AG20443 (cell line): ENCODE data around the gene IL1RAP.
"Not testable (repeated sequence)": the region's sequence is repeated elsewhere in the genome, so short reads cannot be mapped to it uniquely, and the experiment has no call there.

ENCODE experiments used
- DNase-seq: peaks from one replicate; pipeline ENCODE4 v3.0.0; 2012; ENCODE audit warnings: low spot score, mixed read lengths

Gene IL1RAP

DNA sequence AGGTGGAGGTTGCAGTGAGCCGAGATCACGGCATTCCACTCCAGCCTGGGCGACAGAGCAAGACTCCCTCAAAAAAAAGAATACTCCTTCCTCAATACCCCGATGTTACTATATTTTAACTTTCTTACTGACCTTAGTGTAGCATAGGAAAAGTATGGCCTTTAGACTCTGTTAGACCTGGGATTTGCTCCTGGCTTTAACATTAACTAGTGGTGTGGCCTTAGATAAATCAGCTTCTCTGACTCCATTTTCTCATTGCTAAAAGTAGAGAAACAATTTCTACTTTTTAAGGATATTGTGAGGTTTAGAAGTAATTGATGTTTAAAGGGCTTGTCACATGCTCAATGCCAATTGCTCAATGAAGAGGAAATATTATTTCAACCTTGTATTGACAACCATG is 7.6 kb upstream of the IL1RAP start:
- no peak for DNase-seq

GRCh38 chr3:190512666-190513065 is 1.2 kb upstream of the IL1RAP start:
- DNase-seq = no peak

GRCh38 chr3:190514413-190515153 is 698 bp downstream of the IL1RAP start:
- peak; percentile 59 for DNase-seq

- no peak for DNase-seq
These were observed 2.5 kb downstream of the IL1RAP start for GRCh38 chr3:190516416-190516815.

DNA sequence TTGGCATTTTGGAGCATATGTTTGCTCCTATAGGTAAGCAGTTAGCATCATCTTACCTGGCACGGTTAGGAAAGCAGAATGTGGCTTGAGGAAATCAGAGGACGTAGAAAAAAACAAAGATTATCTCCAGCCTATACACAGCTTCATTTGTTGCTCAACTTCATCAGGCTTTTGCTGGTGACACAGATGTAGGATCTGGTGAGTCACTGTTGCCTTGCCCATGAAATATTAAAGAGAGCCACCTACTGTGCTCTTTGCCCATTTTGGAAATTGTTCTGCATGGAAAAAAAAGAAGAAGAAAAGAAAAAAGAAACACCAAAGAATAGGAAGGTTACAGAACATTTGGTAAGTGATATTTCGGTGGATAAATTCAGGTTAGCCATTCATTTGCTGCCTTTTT is 3.8 kb downstream of the IL1RAP start:
- DNase-seq = peak; percentile 55

- DNase-seq = not testable (repeated sequence)
These were observed 4.6 kb downstream of the IL1RAP start for GRCh38 chr3:190518531-190518930.

GRCh38 chr3:190519886-190520285 is 6.0 kb downstream of the IL1RAP start:
- DNase-seq = no peak

GRCh38 chr3:190521998-190522397 is 8.1 kb downstream of the IL1RAP start:
- no peak for DNase-seq

DNA sequence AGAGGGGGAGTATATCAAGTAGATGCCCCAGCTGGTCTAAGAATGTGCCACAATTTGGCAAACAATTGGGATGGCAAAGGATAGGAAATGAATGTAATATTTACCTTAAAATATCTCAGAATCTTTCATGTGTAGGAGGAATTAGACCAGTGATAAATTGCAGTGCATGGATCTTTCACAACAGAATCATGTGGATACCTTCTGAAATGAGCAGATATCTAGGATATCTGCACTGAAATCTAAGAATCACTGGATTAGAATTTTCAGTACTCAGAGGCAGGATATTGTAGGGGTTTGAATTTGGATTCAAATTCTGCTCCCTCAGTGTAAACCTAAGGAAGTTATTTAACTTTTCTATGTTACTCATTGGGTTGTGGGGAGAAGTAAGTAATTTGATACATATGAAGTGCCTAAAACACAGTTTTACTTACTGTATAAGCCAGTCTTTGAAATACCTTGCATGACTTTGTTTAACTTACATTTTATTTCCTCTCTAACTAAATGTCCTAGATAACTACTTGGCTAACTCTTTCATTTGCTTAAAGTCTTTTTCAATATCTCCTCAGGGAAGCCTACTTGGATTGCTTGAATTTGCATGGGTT is 8.8 kb downstream of the IL1RAP start:
- no peak for DNase-seq

DNA sequence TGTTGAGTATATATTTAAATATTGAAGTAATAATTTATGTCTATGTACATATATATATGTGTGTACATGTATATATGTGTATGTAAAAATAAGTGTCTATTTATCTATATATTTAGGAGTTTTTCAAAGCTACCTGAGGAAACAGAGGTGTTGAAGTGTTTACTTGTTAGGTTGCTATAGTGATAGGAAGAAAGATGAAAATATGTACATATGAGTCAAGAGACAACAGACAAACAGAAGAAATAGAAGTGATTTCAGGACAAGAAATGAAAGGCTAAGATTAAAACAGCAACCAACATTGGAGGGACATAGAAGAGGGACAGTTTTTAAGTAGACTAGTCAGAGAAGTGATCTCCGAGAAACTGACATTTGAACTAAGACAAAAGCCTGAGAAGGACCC is 11.1 kb downstream of the IL1RAP start:
- no peak for DNase-seq

DNA sequence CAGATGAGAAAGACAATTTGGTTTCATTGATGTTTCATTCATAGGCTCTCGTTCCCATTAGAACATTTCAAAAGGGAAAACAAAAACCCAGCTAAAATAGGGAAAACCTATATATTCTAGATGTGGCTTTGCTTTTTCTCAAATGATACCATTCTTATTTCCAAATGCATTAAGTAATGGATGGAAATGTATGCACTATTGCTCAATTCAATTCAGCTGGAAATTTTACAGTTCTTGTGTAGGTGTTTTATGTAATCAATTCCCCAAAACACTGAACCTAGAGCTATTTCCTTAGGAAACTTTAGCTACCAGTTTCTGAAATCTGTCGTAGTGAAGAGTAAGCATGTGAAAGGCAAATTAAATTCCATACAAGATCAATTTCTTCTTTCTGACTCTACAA is 11.7 kb downstream of the IL1RAP start:
- DNase-seq = no peak

DNA sequence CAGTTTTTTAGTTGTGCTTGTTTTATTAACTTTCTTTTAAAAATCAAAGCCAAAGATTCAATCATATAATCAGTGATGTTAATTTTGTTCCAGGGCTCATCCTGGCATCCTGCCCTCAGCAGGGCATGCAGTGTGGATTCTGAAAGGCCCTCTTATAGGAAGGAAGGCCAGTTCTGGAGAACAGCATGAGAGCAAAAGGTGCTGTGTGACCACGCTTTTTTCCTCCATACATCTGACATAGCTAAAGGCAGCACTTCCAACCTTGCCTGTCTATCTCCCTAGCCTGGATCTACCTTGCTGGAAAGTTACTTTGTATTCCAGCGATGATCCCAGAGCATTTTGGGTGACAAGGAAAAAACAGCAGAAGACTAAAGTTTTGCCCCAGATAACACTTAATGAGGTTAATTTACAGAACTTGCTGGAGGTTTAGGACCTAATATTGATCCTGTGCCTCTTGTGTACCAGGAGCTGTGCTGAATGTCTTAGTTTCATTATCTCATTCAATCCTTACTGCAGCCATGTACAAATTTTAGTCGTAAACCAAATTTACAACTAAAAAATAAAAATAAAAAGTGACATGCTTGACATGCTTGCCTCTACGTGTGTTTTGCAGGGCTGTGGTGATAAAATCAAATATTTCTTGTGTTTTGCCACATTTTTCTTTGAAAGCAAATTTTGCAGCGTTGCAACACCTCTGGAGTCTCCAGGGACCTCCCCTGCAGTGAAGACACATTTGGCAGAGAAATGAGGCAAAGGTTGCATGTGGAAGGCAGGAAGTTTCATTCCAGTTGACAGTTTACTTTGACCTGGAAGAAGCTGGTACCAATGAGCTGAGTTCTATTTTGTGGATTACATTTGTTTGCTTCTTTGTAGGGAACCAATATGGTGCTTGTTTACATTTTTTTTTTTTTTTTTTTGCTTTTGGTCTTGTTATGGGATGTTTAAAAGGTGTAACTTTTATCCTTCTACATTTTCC is 13.2 kb downstream of the IL1RAP start:
- peak; percentile 37 for DNase-seq

- no peak for DNase-seq
These were observed 14.8 kb downstream of the IL1RAP start for GRCh38 chr3:190528706-190529105.

DNA sequence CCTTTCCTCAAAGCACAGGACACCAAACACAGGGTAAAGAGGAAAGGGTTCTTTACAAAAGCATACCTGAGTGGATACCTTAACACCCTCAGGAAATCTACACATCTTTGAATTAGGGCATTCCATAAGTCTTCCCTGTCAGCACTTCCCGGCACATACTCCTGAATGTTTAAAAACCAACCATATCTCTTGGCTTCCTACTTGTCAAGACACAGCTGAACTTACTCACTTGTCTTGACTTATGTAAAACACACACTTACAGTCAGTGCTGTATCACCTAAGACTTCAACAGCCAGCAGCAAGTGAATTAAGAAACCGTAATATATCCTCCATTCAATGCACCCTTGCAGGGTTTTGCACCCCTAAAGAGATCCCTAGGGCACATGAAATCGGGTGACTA is 17.5 kb downstream of the IL1RAP start:
- no peak for DNase-seq

DNA sequence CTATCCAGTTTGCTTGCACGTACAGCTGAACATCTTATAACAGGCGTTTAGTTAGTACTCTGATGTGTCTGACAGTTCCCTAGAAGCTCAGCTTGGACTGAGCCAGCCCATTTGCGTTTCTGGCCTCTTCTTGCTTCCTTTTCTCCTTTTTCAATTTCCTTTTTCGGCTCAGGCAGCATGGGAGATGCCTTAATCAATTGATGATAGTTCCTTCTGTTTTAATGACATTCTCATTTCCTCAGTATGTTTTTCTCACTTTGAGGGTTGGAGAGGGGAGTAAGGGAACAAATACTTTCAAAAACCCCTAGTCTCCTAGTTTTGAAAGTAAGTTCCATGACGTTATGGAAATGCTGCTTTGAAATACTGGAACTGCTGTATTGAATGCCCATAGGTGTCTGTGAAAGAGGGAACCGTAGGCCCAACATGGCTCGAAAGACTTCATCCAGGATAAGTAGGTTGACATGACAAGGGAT is 18.9 kb downstream of the IL1RAP start:
- no peak for DNase-seq

- peak; percentile 96 for DNase-seq
These were observed 19.8 kb downstream of the IL1RAP start for GRCh38 chr3:190533511-190534281.

- no peak for DNase-seq
These were observed 20.5 kb downstream of the IL1RAP start for GRCh38 chr3:190534386-190534785.

- no peak for DNase-seq
These were observed 21.1 kb downstream of the IL1RAP start for GRCh38 chr3:190534986-190535385.

DNA sequence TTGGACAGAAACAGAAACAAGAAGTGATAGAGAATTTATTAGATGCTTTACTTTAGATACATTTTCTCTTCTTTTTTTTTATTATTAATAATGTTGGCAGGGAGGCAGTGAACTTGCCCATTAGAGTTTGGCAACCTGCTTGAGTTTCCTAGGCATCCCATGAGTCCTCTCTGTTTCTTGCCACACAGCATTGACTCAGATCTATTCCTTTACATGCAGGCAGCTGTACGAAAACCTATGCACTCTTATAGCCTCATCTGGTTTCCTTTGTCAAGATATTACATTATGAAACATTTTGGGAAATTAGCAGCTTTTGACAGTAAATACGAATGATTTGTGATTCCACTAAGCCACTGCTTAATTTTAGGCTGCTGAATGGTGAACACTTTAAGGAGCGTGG is 23.3 kb downstream of the IL1RAP start:
- DNase-seq = no peak

DNA sequence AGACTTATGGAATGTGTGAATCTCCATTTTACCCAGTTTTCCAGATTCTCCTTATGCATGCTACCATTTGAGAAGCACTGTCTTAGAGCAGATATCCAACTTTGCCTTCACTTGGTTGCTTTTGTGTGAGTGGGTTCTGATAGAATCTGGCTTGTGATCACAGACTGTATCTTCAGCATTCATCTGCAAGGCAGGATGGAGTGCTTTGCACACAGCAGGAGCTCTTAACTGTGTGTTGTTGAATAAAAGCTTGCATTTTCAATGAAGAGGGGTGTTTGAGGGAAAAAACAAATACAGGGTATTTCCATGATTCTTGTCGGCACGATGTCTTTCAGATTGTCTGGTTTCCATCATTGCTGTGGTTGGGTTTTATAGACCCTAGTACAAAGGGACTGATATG is 24.4 kb downstream of the IL1RAP start:
- no peak for DNase-seq

- DNase-seq = no peak
These were observed 25.6 kb downstream of the IL1RAP start for GRCh38 chr3:190539526-190539925.

DNA sequence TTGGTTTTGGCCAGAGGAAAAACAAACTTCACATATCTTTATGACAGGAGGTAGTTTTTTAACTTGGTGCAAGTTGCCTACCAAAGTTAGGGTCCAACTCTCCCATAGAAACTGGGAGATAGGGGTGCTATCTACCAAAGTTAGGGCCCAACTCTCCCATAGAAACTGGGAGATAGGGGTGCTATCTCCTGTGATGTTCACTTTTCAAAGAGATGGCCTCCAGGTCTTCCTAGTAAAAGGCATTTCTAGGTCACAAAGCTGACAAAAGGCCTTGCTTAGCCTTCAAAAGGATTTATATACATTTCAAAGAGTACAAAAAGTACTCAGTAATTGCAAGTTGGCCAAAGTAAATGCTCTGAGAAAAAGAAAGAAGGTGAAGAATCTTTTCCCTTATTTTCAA is 27.1 kb downstream of the IL1RAP start:
- no peak for DNase-seq
